K562 (cell line): ENCODE data around the gene CDK5R2. TPM values are rescaled to one million over a fixed set of nuclear protein-coding genes. Genes with fewer than 3 reads are reported as not detected.

ENCODE experiments used
- CBX1 ChIP-seq: sonication (generic); IDR thresholded peaks from 2 replicates; pipeline ENCODE4 v1.6.1; 2016; ENCODE audit warnings: antibody characterized with exemption, low read depth, mild to moderate bottlenecking
- CBX3 ChIP-seq, 2 experiments: IDR thresholded peaks; 1 replicate in 1 of 2; 2 replicates in 1 of 2; pipeline ENCODE4 v1.6.1; 2012; ENCODE audit warnings: inconsistent platforms in 2 of 2, low read length in 2 of 2, borderline replicate concordance in 1 of 2, control low read depth in 1 of 2
- CLOCK ChIP-seq: fragments of 250-450 bp; sonication (Bioruptor Pico); IDR thresholded peaks from 2 replicates; pipeline ENCODE4 v1.4.0; 2020; ENCODE audit warnings: mild to moderate bottlenecking, moderate library complexity, borderline replicate concordance
- DDX20 ChIP-seq: fragments of 450-650 bp; IDR thresholded peaks from 2 replicates; pipeline ENCODE4 v1.6.1; 2016; ENCODE audit warnings: missing genetic modification characterization, low read depth, mild to moderate bottlenecking, missing compliant biosample characterization, moderate library complexity
- FOXP4 ChIP-seq: sonication (generic); formaldehyde crosslinking; IDR thresholded peaks from 2 replicates; pipeline ENCODE4 v1.8.0; 2022; ENCODE audit warnings: mild to moderate bottlenecking, missing genetic modification reagents, borderline replicate concordance
- HMGN3 ChIP-seq: IDR thresholded peaks from 2 replicates; pipeline ENCODE4 v1.6.1; 2011; ENCODE audit warnings: borderline replicate concordance, low read depth, mild to moderate bottlenecking, mixed read lengths, low read length; ENCODE audit not compliant: insufficient read length; ENCODE audit errors: extremely low read depth
- IRF2 ChIP-seq: sonication (generic); formaldehyde crosslinking; IDR thresholded peaks from 2 replicates; pipeline ENCODE4 v1.8.1; 2022; ENCODE audit warnings: mild to moderate bottlenecking, missing genetic modification reagents
- MCM2 ChIP-seq: fragments of 450-650 bp; IDR thresholded peaks from 2 replicates; pipeline ENCODE4 v1.6.1; 2017; ENCODE audit warnings: low read depth, mild to moderate bottlenecking
- MTF1 ChIP-seq: fragments of 250-450 bp; sonication (Bioruptor Pico); IDR thresholded peaks from 2 replicates; pipeline ENCODE4 v1.9.0; 2021; ENCODE audit warnings: moderate library complexity, mild to moderate bottlenecking, inconsistent platforms, borderline replicate concordance
- NFYB ChIP-seq: IDR thresholded peaks from 2 replicates; pipeline ENCODE4 v1.6.1; 2011; ENCODE audit warnings: mild to moderate bottlenecking, moderate library complexity; ENCODE audit not compliant: insufficient read length; ENCODE audit errors: extremely low read depth
- NONO ChIP-seq, 2 experiments: fragments of 200-400 bp in 1 of 2; fragments of 450-650 bp in 1 of 2; formaldehyde crosslinking in 1 of 2; IDR thresholded peaks; 2 replicates each; pipeline ENCODE4 v1.6.1; 2017; ENCODE audit warnings: low read depth in 2 of 2, mild to moderate bottlenecking in 2 of 2, moderate library complexity in 2 of 2, low read length in 1 of 2
- RB1 ChIP-seq: fragments of 450-650 bp; IDR thresholded peaks from 2 replicates; pipeline ENCODE4 v1.6.1; 2017; ENCODE audit warnings: low read depth, mild to moderate bottlenecking
- RBFOX2 ChIP-seq: fragments of 200-400 bp; formaldehyde crosslinking; IDR thresholded peaks from 2 replicates; pipeline ENCODE4 v1.6.1; 2017; ENCODE audit warnings: low read depth, mild to moderate bottlenecking, low read length, moderate library complexity
- SMC3 ChIP-seq: conservative IDR thresholded peaks from 2 replicates; pipeline ENCODE4 v1.6.1; 2011; ENCODE audit warnings: low read depth, low read length, improper control_type of control experiment; ENCODE audit not compliant: insufficient read depth
- TFAP4 ChIP-seq: sonication (generic); formaldehyde crosslinking; IDR thresholded peaks from 2 replicates; pipeline ENCODE4 v1.8.0; 2022; ENCODE audit warnings: missing genetic modification reagents, mild to moderate bottlenecking, moderate library complexity, borderline replicate concordance
- ZNF140 ChIP-seq: fragments of 250-450 bp; sonication (Bioruptor Pico); IDR thresholded peaks from 2 replicates; pipeline ENCODE4 v1.8.0; 2021; ENCODE audit warnings: moderate library complexity, mild to moderate bottlenecking, inconsistent platforms
- ZNF263 ChIP-seq: sonication (generic); formaldehyde crosslinking; IDR thresholded peaks from 2 replicates; pipeline ENCODE4 v1.8.0; 2022; ENCODE audit warnings: mild to moderate bottlenecking, missing genetic modification reagents, borderline replicate concordance
- ZNF449 ChIP-seq: fragments of 250-450 bp; sonication (Bioruptor Pico); IDR thresholded peaks from 2 replicates; pipeline ENCODE4 v1.8.0; 2022; ENCODE audit warnings: moderate library complexity, mild to moderate bottlenecking, inconsistent platforms
- ZNF583 ChIP-seq: fragments of 250-450 bp; sonication (Bioruptor Pico); IDR thresholded peaks from 2 replicates; pipeline ENCODE4 v1.4.0; 2020
- polyA plus RNA-seq, 8 experiments: library from polyadenylated mRNA; depleted of rRNA in 4 of 8; stranded (reverse) in 5 of 8; unstranded in 3 of 8; fragments of >200 nt; fragmentation: Nextera tagmentation in 2 of 8; fragmentation: Illumina TruSeq in 1 of 8; extraction: Ambion mirVana in 2 of 8; extraction: Trizol in 1 of 8; gene quantifications; 2 replicates each; pipeline versions ENCODE4 v1.2.1 to v1.2.3, GENCODE V29; 2011 to 2014; ENCODE audit warnings: inconsistent platforms in 1 of 8, missing spikeins in 1 of 8
- total RNA-seq, 7 experiments: library from RNA; depleted of rRNA in 6 of 7; stranded (reverse); fragments of >200 nt in 6 of 7; fragmentation: Illumina TruSeq in 2 of 7; extraction: Trizol in 2 of 7; gene quantifications; 2 replicates each; pipeline versions ENCODE4 v1.2.1 to v1.2.3, GENCODE V29; 2011 to 2021; ENCODE audit warnings: low replicate concordance in 1 of 7

The CDK5R2 gene
- total and polyA plus RNA-seq, 9 of the 15 experiments (the other 6 are each of a cell fraction or from before 2014, with no cell fraction given), result 0.09 TPM; not detected in 8

GRCh38 chr2:218993345-218994315 is 34.2 kb downstream of the CDK5R2 start, which contains the start of gene CRYBA2 (continued):
- TF ChIP-seq RBFOX2, result peak; percentile 42
- no peak for TF ChIP-seq DDX20
- no peak for TF ChIP-seq RB1
- TF ChIP-seq ZNF140, result no peak
- TF ChIP-seq FOXP4, result no peak
- TF ChIP-seq MCM2, result no peak
- TF ChIP-seq HMGN3, result no peak
- peak; percentile 35; the same call in 1 of the 2 replicates for TF ChIP-seq TFAP4 (CRISPR knock-in tag)
- no peak for TF ChIP-seq NONO (IDR thresholded peaks at IDR 0.05; ENCODE audit: low read depth in 2 of 2, low read length in 1 of 2)
- TF ChIP-seq CBX1, result no peak
- TF ChIP-seq MTF1, result no peak
- TF ChIP-seq IRF2 (CRISPR knock-in tag), result no peak
- TF ChIP-seq CBX3 (IDR thresholded peaks at IDR 0.05; ENCODE audit: borderline replicate concordance in 1 of 2, low read length in 2 of 2), result no peak
- no peak for TF ChIP-seq NFYB
- TF ChIP-seq ZNF583 (CRISPR knock-in tag), result no peak
- TF ChIP-seq ZNF449 (CRISPR knock-in tag), result no peak
- TF ChIP-seq ZNF263 (CRISPR knock-in tag), result no peak
- TF ChIP-seq SMC3, result no peak
- no peak for TF ChIP-seq CLOCK
